SW 1271 (cell line): ENCODE measurements around the gene DDX4.
"Not testable (repeated sequence)": the region's sequence is repeated elsewhere in the genome, so short reads cannot be mapped to it uniquely, and the experiment has no call there.

ENCODE experiments used
- DNase-seq, 2 experiments: peaks; one replicate each; lab custom pipeline; 2025; lab: John Stamatoyannopoulos, UW

The DDX4 gene

GRCh38 chr5:55724281-55724680, 13.6 kb upstream of the DDX4 start:
- DNase-seq = no peak

DNA sequence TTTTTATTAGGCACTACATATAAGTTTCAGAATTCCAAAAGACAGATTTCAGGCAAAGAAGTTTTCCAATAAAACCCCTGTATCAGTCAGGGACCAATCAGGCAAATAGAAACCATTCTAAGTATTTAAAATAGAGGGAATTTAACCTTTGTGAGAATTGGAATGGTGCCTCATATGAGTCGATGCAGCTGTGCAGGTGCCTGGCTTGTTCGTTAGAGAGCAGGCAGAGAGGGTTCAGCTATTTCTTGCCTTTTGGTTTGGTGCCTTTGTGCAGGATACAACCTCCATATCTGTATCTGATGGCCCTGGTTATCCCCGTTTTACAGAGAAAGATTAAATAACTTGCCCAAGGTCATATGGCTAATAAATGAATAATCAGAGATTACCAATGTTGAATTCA, 6.0 kb upstream of the DDX4 start:
- DNase-seq = no peak

- no peak for DNase-seq
These were observed 5.3 kb upstream of the DDX4 start for GRCh38 chr5:55732585-55732984.

- no peak for DNase-seq
These were observed 3.2 kb upstream of the DDX4 start for GRCh38 chr5:55734658-55735057.

DNA sequence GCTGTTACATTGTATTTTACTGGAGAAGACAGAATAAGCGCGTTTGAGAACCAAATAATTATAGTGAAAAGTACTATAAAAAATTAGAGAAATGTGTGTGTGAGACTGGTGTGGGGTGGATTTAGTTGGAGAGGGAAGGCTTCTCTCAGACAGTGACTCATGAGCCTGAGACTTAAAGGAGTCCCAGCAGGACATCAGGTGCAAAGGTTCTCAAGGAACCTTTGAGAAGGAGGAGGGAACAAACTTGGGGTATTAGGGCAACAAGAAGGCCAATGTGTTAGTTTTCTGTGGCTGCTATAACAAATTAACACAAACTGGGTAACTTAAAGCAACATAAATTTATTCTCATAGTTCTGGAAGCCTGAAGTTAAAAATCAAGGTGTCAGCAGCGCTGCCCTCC, 4.9 kb downstream of the DDX4 start:
- DNase-seq = no peak

GRCh38 chr5:55747778-55748318, 10.0 kb downstream of the DDX4 start:
- DNase-seq = no peak

- no peak for DNase-seq
These were observed 11.5 kb downstream of the DDX4 start for GRCh38 chr5:55749387-55749786.

GRCh38 chr5:55750063-55750462, 12.2 kb downstream of the DDX4 start:
- DNase-seq = no peak

DNA sequence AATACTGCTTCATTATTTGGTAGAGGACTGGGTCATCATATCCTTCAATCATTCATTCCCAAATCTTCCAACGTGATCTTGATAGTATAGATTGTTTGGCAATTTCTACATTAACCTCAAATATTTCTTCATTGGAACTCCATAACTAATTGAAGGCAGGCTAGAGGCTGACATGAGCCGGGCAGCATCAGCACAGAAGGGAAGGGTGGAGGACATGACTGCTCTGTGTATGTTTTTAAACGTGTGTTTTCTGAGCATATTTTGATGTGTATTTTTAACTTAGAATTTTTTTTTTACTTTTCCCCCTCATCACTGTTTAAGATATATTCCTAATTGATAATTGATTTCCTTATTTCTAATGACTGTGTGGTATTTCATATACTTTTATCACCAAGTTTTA, 12.6 kb downstream of the DDX4 start:
- DNase-seq = no peak

DNA sequence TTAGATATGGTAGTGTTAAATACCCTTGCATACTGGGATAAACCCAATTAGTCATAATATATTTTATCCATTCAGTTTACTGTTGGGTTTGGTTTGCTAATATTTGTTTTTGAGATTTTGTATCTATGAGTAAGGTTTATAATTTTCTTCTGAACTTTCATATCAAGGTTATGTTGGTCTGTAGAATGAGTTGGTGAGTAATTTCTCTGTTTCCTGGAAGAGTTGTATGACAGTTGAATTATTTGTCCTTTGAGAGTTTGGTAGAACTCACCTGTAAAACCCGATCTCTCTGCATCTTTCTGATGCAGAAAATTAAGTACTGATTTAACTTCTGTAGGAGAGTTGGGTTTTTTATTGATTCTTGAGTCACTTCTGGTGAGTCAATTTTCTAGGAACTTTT, 20.4 kb downstream of the DDX4 start:
- no peak for DNase-seq

- DNase-seq = no peak
These were observed 20.9 kb downstream of the DDX4 start for GRCh38 chr5:55758714-55759113.

DNA sequence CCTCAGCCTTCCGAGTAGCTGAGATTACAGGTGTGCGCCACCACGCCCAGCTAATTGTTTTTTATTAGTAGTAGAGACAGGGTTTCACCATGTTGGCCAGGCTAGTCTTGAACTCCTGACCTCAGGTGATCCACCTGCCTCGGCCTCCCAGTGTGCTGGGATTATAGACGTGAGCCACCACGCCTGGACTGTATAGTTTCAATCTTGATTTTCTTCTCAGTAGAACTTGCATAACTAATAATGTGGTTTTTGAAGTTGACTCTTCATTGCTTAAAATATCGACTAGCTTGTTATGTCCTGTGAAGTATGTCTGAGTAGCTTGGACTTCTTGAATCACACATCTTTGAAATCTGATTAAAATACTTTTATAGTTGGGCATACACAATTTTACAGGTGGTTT, 23.9 kb downstream of the DDX4 start:
- not testable (repeated sequence) for DNase-seq

DNA sequence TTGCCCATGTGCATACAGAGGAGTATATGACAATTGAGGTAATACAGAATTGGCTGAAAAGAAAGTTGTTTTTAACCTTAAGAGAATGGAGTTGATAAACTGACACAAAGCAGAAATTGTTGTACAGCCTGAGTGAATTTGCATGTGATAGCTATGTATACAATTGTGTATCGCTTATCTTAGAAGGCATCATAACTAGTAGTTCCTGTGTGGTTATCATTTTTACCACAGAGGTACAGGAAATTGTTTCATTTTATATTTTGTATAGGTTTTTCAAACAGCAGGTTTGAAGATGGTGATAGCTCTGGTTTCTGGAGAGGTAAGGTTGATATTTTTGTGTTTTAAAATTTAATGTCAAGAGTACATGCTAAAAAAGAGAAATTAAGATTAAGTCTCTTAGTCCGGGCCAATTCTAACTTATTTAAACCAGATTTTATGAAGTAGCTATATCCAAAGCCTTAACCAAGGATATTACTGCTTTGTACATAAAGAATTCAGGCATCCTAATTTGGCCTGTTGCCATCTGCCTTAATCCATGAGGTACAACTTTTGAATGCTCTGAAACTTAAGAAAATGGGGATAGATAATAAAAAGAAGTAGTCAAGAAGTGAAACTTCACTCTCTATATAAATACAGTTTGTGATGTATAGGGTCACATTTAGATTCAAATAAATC, 26.0 kb downstream of the DDX4 start:
- no peak for DNase-seq

DNA sequence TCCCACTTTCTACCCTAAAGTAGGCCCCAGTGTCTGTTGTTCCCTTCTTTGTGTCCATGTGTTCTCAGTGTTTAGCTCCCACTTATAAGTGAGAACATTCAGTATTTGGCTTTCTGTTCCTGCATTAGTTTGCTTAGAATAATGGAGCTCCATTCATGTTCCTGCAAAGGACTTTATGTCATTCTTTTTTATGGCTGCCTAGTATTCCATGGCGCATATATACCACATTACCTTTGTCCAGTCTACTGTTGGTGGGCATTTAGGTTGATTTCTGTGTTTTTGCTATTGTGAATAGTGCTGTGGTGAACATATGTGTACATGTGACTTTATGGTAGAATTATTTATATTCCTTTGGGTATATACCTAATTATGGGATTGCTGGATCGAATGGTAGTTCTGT, 30.4 kb downstream of the DDX4 start:
- no peak for DNase-seq

DNA sequence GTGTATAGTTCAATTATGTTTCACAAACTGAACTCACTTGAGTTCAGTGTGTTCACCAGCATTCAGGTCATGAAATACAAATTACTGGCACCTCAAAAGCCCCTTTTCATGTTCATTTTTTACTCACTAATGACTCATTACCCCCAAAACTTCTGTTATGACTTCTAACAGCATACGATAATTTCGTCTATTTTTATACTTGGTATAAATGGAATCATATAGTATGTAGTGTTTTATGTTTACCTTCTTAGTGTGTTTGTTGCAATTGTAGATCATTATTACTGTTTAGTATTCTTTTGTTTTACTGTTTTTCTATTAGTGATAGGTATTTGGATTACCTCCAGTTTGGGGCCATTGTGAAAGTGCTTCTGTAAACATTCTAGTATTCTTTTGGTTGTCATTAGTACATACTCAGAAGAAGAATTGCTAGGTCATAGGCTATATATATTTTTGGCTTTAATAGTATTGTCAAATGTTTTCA, 33.4 kb downstream of the DDX4 start:
- no peak for DNase-seq

- DNase-seq = no peak
These were observed 35.2 kb downstream of the DDX4 start for GRCh38 chr5:55773057-55773456.

DNA sequence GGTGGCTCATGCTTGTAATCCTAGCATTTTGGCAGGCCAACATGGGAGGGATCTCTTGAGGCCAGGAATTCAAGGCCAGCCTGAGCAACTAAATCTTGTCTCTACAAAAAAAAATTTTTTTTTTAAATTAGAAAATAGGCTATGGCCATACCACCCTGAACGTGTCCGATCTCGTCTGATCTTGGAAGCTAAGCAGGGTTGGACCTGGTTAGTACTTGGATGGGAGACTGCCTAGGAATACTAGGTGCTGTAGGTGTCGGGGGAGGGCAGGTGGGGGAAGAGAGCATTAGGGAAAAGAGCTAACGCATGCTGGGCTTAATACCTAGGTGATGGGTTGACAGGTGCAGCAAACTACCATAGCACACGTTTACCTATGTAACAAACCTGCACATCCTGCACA, 39.5 kb downstream of the DDX4 start:
- DNase-seq = no peak

GRCh38 chr5:55800924-55801323, 63.1 kb downstream of the DDX4 start:
- no peak for DNase-seq

GRCh38 chr5:55808814-55809213, 71.0 kb downstream of the DDX4 start:
- DNase-seq = not testable (repeated sequence)

DNA sequence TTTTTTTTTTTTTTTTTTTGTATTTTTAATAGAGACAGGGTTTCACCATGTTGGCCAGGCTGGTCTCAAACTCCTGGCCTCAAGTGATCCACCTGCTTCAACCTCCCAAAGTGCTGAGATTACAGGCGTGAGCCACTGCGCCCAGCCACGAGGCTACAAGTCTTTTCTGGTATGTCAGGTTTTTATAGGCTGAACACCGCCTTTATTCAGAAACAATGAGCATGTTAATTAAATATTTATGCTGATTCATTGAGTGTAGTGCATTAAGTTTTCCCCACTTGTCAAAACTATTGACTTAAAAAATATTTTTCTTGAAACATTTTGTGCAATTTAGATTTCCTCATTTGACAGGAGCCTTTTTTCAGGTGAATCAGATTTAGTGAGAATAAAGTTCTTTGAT, 78.1 kb downstream of the DDX4 start:
- not testable (repeated sequence) for DNase-seq

- DNase-seq = peak in 1 of 2 experiments; percentile 41
These were observed 78.5 kb downstream of the DDX4 start for GRCh38 chr5:55816342-55816741.

DNA sequence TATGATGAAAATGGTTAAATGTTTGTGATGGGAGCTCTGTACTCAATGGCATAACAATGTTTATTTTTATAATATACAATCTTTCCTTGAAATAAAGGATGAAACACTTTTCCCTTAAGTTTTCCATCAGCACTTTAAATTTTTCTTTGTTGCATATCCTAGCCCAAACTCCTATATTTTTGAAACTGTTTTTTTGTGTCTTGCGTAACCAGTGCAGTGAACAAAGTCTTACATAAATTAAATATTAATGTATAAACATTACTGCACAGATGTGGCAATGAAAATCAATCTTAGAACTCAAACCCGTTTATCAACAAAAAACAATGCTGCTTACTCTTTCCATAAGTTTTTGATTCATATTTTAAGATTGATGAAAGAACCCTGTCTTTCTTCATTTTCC, 79.2 kb downstream of the DDX4 start:
- no peak for DNase-seq

DNA sequence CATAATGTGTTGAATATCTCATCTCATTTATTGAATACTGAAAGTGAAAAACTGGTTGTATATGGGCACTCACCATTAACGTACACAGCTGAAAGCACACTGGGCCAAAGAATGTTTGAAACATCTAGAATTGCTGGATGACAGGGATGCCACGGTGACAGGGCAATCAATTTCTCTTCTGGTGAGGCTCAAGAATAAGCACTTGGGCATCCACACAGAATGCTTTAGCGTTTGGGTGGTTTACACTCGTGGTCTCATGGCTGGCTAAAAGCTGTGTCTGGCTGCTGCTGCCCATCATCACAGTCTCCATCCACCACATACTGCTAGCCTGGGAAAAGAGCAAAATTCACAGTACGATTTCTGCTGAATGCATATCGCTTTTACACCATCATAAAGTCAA, 82.6 kb downstream of the DDX4 start:
- no peak for DNase-seq
